Measurements from ENCODE around the gene DYNLT4.
"Not testable (repeated sequence)": the region's sequence is repeated elsewhere in the genome, so short reads cannot be mapped to it uniquely, and the experiment has no call there.

The DYNLT4 gene

DNA sequence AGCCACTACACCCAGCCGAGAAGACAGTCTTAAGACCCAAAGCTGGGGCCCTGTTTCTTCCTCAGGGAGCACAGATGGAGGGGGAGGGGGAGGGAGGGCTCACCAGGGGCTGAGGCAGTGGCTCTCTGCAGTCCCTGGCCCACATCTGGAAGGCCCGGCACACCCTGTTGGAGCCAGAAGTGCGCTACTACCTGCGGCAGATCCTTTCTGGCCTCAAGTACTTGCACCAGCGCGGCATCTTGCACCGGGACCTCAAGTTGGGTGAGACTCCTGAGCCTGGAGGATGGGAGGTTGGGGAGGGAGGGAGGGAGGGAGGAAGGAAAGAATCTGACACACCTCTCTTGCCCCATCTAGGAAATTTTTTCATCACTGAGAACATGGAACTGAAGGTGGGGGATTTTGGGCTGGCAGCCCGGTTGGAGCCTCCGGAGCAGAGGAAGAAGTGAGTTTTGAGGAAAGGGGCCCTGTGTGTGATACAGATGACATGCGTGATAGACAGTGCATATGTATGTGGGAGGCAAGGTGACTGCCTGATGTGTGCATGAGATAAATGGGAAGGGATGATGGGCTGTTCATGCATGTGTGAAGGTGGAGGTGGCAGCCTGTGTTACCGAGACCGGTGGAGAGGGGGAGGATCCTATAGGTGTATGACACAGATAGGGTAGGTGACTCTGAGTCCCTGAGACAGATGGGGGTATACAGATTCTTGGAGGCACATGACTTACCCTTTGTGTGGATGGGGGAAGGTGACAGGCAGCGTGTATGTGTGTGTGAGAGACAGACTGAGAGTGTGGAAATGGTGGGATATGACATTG lies 5.5 kb downstream of the DYNLT4 start:
- TF ChIP-seq, protein P1, sequence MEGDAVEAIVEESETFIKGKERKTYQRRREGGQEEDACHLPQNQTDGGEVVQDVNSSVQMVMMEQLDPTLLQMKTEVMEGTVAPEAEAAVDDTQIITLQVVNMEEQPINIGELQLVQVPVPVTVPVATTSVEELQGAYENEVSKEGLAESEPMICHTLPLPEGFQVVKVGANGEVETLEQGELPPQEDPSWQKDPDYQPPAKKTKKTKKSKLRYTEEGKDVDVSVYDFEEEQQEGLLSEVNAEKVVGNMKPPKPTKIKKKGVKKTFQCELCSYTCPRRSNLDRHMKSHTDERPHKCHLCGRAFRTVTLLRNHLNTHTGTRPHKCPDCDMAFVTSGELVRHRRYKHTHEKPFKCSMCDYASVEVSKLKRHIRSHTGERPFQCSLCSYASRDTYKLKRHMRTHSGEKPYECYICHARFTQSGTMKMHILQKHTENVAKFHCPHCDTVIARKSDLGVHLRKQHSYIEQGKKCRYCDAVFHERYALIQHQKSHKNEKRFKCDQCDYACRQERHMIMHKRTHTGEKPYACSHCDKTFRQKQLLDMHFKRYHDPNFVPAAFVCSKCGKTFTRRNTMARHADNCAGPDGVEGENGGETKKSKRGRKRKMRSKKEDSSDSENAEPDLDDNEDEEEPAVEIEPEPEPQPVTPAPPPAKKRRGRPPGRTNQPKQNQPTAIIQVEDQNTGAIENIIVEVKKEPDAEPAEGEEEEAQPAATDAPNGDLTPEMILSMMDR (IDR thresholded peaks at IDR 0.05; ENCODE audit: low read depth, low read length), result no peak
- H3K4me3 ChIP-seq (ENCODE audit: low read depth, low read length), result peak overlapping the region; percentile 91

DNA sequence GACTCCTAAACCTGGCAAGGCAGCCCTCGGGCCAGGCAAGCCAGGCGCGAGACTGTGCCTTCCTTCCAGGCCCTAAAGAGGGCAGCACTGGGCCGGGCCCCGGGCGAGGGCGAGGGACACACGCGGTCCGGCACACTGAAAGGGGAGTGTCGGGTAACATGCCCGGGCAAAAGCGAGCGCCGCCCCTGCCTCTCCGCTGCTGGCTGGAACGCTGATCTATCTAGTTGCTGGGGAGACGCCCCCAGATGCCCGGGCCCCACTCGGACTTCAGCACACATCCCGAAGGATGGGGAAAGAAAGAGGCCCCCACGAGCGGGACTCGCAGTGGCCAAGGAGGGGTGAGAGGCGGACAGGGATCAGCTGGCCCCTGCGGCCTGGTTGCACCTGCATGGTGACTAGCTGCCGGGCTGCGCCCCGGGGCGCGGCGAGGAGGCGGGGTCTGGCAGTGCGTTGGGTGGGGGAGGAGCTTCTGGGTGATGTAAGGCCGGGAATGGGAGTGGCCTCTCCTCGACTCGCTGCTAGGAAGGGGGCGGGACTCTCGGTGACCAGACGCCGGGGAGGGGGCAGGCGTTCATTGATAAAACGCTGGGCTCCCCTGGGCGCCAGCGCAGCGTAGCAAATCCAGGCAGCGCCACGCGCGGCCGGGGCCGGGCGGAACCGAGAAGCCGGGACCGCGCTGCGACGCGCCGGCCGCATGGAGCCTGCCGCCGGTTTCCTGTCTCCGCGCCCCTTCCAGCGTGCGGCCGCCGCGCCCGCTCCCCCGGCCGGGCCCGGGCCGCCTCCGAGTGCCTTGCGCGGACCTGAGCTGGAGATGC lies 7.2 kb downstream of the DYNLT4 start, which contains the start of gene PLK3:
TSS of gene PLK3 (plus strand) at position 608 of the 815 bp plus-strand sequence. CDS start at position 695, 87 bp downstream.
- H3K4me3 ChIP-seq (ENCODE audit: low read depth, low read length), result peak within 1 kb of the TSS; percentile 91
- TF ChIP-seq, protein P1 (IDR thresholded peaks at IDR 0.05; ENCODE audit: low read depth, low read length), result peak; percentile 90

DNA sequence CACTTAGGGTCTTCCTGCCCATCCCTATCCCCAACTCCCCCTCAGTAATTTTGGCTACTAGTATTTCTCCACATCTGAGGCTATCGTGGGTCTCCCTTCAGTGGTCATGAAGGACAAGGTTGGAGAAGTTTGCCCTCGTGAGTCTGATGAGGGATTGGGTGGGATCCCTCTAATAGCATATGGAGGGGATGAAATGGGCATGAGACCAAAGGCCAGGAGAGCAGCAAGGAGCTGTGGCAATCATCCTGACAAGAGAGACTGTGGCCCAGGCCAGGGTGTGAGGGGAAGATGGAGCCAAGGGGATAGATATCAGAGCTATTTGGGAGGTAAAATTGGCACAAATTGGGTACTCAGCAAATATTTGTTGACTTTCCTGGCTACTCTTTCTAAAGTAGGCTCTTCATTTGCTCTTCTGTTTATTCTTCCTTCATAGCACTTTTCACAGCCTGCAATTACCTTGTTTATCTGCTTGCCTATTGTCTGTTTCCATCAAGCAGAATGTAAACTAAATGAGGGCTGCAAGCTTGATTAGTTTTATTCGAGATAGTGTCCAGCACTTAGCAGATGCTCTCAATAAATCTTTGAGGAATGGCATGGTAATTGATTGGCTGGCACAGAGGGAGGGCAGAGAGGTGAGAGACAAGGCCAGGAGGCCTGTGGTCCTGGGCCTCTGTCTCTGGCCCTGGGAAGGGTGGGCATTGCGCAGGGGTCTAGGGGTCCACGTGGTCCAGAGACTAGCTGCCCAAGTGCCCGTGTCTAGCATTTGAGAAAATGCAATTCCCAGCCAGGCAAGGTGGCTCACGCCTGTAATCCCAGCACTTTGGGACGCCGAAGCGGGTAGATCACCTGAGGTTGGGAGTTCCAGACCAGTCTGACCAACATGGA lies 8.4 kb downstream of the DYNLT4 start:
- H3K4me3 ChIP-seq (ENCODE audit: low read depth, low read length), result no peak overlapping the region
- TF ChIP-seq, protein P1 (IDR thresholded peaks at IDR 0.05; ENCODE audit: low read depth, low read length), result no peak

DNA sequence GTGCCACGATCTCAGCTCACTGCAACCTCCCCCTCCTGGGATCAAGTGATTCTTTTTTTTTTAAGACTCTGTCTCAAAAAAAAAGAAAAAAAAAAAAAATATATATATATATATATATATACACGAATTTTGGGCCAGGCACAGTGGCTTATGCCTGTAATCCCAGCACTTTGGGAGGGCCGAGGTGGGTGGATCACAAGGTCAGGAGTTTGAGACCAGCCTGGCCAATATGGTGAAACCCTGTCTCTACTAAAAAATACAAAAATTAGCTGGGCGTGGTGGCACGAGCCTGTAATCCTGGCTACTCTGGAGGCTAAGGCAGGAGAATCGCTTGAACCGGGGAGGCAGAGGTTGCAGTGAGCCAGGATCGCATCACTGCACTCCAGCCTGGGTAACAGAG lies 9.3 kb downstream of the DYNLT4 start:
- H3K4me3 ChIP-seq (ENCODE audit: low read depth, low read length), result not testable (repeated sequence)

DNA sequence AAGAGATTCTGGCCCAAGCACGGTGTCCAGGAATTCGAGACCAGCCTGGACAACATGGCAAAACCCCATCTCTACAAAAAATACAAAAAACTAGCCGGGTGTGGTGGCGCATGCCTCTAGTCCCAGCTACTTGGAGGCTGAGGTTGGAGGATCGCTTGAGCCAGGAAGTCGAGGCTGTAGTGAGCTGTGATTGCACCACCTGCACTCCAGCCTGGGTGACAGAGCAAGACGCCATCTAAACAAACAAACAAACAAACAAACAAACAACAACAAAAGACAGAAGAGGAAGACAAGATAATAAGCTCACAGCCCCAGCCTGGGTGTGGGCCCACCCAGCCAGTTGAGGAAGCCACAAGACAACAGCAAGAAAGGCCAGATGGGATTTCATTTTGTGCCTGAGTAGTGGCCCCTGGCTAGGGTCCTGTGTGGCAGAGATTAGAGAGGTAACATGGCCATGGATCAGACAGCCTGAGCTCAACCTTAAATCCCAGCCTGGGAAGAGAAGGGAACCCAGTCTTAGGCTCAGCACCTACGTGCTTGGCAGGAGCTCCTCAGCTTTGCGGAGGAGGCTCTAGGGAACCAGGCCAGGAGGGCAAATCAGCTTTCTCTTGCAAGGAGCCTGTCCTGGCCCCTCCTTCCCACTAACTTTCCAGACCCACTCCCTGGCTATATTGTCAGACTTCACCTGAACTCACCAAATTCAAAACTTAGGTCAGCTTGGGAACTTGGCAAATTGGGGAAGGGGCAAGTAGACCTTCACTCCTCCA lies 14.2 kb downstream of the DYNLT4 start:
- TF ChIP-seq, protein P1 (IDR thresholded peaks at IDR 0.05; ENCODE audit: low read depth, low read length), result no peak

DNA sequence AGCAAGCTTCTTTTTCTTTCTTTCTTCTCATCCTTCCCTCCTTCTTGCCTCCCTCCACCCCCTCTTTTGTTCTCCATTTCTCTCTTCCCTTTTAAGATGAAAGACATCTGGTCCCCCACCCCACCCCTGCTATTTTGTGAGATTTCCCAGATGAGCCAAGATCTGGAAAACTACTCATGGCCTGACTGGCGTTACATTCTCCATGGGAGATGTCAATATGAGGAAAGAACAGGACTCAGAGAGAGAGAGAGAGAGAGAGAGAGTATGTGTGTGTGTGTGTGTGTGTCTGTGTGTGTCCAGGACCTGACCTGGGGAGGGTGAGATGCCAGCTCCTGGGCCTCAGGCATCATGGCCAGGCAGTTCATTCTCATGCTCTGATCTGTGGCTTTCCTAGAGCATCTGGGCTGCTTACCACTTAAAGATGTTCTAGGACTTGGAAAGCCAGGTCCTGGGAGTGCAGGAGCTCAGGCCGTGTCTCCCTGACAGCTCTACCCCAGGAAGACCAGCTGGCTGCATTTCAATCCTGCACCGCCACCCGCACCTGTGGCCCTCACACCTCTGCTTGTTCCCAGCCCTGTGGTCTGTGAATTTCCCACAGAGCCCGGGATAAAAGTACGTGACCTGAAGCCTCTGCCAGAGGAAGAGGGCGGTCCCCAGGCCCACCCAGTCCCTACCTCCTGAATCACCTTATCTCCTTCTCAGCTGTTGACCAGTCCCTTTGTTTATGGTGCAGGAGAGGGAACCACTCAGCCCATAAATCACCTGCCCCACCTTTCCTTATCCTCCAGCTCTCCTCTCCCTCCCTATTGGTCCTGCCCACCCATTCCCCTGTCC lies 16.0 kb downstream of the DYNLT4 start:
- H3K4me3 ChIP-seq (ENCODE audit: low read depth, low read length), result no peak overlapping the region
- TF ChIP-seq, protein P1 (IDR thresholded peaks at IDR 0.05; ENCODE audit: low read depth, low read length), result no peak

More for the DNA sequence above, 14.2 kb downstream of the DYNLT4 start:
- H3K4me3 ChIP-seq (ENCODE audit: low read depth, low read length), result no peak overlapping the region
